Upper lobe of left lung (tissue), 6 donors: ENCODE measurements around the gene ATP2B2. TPM values are rescaled to one million over a fixed set of nuclear protein-coding genes. Genes with fewer than 3 reads are reported as not detected.

Experiments
- ATAC-seq, 2 donors: fragments of 200-7000 bp; cut with Tn5 transposase; one replicate each; pipeline ENCODE4 v1.9.1; 2022; ENCODE audit warnings: mild to moderate bottlenecking in 2 of 2, moderate library complexity in 2 of 2; ENCODE audit not compliant: low FRiP score in 2 of 2
- DNase-seq, 2 donors: peaks; one replicate each; pipeline ENCODE4 v3.0.0-alpha.2; 2019 to 2020
- H3K27ac ChIP-seq, 4 donors: fragments of 200-600 bp; sonication (generic); one replicate each; pipeline ENCODE4 v1.5.1; 2016 to 2019
- H3K27me3 ChIP-seq, 4 donors: fragments of 200-600 bp; sonication (generic); one replicate each; pipeline ENCODE4 v1.5.1; 2017 to 2019
- H3K36me3 ChIP-seq, 4 donors: fragments of 200-600 bp; sonication (generic); one replicate each; pipeline ENCODE4 v1.5.1; 2016 to 2019
- H3K4me1 ChIP-seq, 4 donors: fragments of 200-600 bp; sonication (generic); one replicate each; pipeline ENCODE4 v1.5.1; 2018 to 2019
- H3K4me3 ChIP-seq, 4 donors: fragments of 200-600 bp; sonication (generic); one replicate each; pipeline ENCODE4 v1.5.1; 2017 to 2019; ENCODE audit warnings: mild to moderate bottlenecking in 2 of 4, moderate library complexity in 1 of 4
- H3K9me3 ChIP-seq, 4 donors: fragments of 200-600 bp; sonication (generic); one replicate each; pipeline ENCODE4 v1.5.1; 2018 to 2019
- CTCF ChIP-seq, 6 experiments: fragments of 450-650 bp in 4 of 6; fragments of 200-600 bp in 2 of 6; sonication (generic) in 2 of 6; IDR thresholded peaks; one replicate each; pipeline ENCODE4 v1.5.1; 2016 to 2019; ENCODE audit warnings: antibody characterized with exemption in 6 of 6
- EP300 ChIP-seq, 4 donors: sonication (generic); formaldehyde crosslinking; IDR thresholded peaks; one replicate each; pipeline ENCODE4 v1.5.1; 2017; ENCODE audit warnings: antibody characterized with exemption in 4 of 4, control low read depth in 2 of 4
- POLR2A ChIP-seq, 4 donors: fragments of 450-650 bp; IDR thresholded peaks; one replicate each; pipeline ENCODE4 v1.5.1; 2016 to 2017; ENCODE audit warnings: antibody characterized with exemption in 4 of 4, mild to moderate bottlenecking in 2 of 4
- POLR2AphosphoS5 ChIP-seq, 2 donors: sonication (generic); formaldehyde crosslinking; IDR thresholded peaks; one replicate each; pipeline ENCODE4 v1.5.1; 2017; ENCODE audit warnings: antibody characterized with exemption in 2 of 2
- WGBS, 2 donors: methylation state at CpG; one replicate each; pipeline ENCODE4 v1.1.5; 2017 to 2018; 5-methylcytosine and 5-hydroxymethylcytosine counted together
- total RNA-seq, 6 donors: library from RNA; depleted of rRNA in 4 of 6; stranded (reverse); fragments of >200 nt in 4 of 6; gene quantifications; one replicate each; pipeline versions ENCODE4 v1.1.0 to v1.2.1, GENCODE V29; 2016 to 2021
- donor health status: DM: no; HTN: no; CAD: no; lungs with moderate emphysema.
- donor health status: DM: no; HTN: yes; CAD: no; lungs with severe emphysema.

Gene ATP2B2
- total RNA-seq, 6 donors from 2014 or later, result 0.13 to 0.30 TPM; not detected in 4

GRCh38 chr3:10532939-10533736 lies 27.8 kb upstream of the ATP2B2 start:
- WGBS, 2 donors, result 83% methylated on average over 7 of the region's 7 CpGs
- Histone ChIP-seq H3K9me3 (no peaks in the 10 kb centered on the region), H3K4me3 (no peak overlapping the region), H3K4me1 (no peaks in the 10 kb centered on the region), H3K27me3 (no peaks in the 10 kb centered on the region), H3K36me3 (no peaks in the 10 kb centered on the region), H3K27ac (no peak overlapping the region)
- peak in 1 of 2 donors; percentile 7 for DNase-seq
- no peak for TF ChIP-seq CTCF (IDR thresholded peaks at IDR 0.05)
- TF ChIP-seq POLR2AphosphoS5 (IDR thresholded peaks at IDR 0.05), result no peak
- TF ChIP-seq POLR2A (IDR thresholded peaks at IDR 0.05), result no peak
- TF ChIP-seq EP300 (IDR thresholded peaks at IDR 0.05), result no peak
- ATAC-seq, result no peak

GRCh38 chr3:10531031-10531430 lies 25.6 kb upstream of the ATP2B2 start:
- Histone ChIP-seq H3K4me1 (no peaks in the 10 kb centered on the region), H3K9me3 (no peaks in the 10 kb centered on the region), H3K36me3 (no peaks in the 10 kb centered on the region), H3K27ac (no peak overlapping the region), H3K27me3 (no peaks in the 10 kb centered on the region), H3K4me3 (no peak overlapping the region)
- ATAC-seq, result no peak
- TF ChIP-seq CTCF (IDR thresholded peaks at IDR 0.05) (no peak), POLR2AphosphoS5 (IDR thresholded peaks at IDR 0.05) (no peak), EP300 (IDR thresholded peaks at IDR 0.05) (no peak), POLR2A (IDR thresholded peaks at IDR 0.05) (no peak)
- DNase-seq, result peak in 1 of 2 donors; percentile 6
- WGBS, 2 donors, result 47 to 67% methylated on average over 4 to 6 of the region's 6 CpGs

DNA sequence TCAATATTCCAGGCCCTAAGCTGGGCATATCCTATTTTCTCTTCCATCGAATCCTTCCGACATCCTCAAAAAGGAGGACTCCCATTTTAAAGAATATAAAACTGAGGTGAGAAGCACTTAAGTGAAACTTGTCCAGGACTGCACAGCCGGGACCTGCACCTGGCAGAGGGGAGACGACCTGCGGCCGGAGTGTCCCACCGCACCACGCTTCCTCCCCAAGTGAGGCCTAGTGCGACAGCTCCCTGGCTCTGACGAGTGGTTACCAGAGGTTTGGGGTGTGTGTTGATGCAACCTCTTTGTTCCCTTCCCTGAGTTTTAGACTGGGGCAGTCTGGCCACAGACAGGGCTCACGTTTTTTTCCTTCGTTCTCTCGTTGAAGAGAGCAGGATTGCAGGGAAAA lies 24.9 kb upstream of the ATP2B2 start:
- no peaks in the 10 kb centered on the region for H3K27me3 ChIP-seq
- 81% methylated on average over 13 of the region's 13 CpGs for WGBS, 2 donors
- H3K4me3 ChIP-seq, result no peak overlapping the region
- no peak for TF ChIP-seq CTCF (IDR thresholded peaks at IDR 0.05)
- TF ChIP-seq POLR2AphosphoS5 (IDR thresholded peaks at IDR 0.05), result no peak
- no peak for TF ChIP-seq POLR2A (IDR thresholded peaks at IDR 0.05)
- TF ChIP-seq EP300 (IDR thresholded peaks at IDR 0.05), result no peak
- no peak for ATAC-seq
- no peaks in the 10 kb centered on the region for H3K9me3 ChIP-seq
- no peaks in the 10 kb centered on the region for H3K36me3 ChIP-seq
- no peaks in the 10 kb centered on the region for H3K4me1 ChIP-seq
- peak in 1 of 2 donors; percentile 17 for DNase-seq
- H3K27ac ChIP-seq, result no peak overlapping the region

DNA sequence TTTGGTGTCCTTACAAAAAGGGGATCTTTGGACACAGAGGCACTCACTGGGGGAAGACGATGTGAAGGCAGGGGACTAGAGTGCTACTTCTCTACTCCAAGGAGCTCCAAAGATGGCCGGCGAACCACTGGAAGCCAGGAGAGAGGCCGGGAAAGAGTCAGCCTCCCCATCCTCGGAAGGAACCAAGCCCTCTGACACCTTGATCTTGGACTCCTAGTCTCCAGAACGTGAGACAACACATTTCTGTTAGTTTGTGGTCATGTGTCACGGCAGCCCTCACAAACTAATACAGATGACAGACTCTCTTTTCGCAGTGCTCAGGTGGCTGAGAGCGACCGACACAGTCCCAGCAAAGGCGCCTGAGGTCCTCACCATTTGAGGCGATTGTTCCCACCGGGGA lies 24.4 kb upstream of the ATP2B2 start:
- Histone ChIP-seq H3K9me3 (no peaks in the 10 kb centered on the region), H3K27me3 (no peaks in the 10 kb centered on the region), H3K27ac (no peak overlapping the region), H3K4me3 (no peak overlapping the region), H3K4me1 (no peaks in the 10 kb centered on the region), H3K36me3 (no peaks in the 10 kb centered on the region)
- no peak for ATAC-seq
- 87 to 93% methylated on average over 13 of the region's 13 CpGs for WGBS, 2 donors
- peak in 1 of 2 donors; percentile 10 for DNase-seq
- TF ChIP-seq POLR2A (IDR thresholded peaks at IDR 0.05) (no peak), EP300 (IDR thresholded peaks at IDR 0.05) (no peak)

GRCh38 chr3:10528046-10528445 lies 22.7 kb upstream of the ATP2B2 start:
- H3K9me3 ChIP-seq, result no peaks in the 10 kb centered on the region
- H3K4me3 ChIP-seq, result no peak overlapping the region
- H3K27me3 ChIP-seq, result no peaks in the 10 kb centered on the region
- DNase-seq (peak in 1 of 2 donors; percentile 13), ATAC-seq (no peak)
- H3K4me1 ChIP-seq, result no peaks in the 10 kb centered on the region
- no peak for TF ChIP-seq EP300 (IDR thresholded peaks at IDR 0.05)
- TF ChIP-seq POLR2AphosphoS5 (IDR thresholded peaks at IDR 0.05), result no peak
- no peak for TF ChIP-seq CTCF (IDR thresholded peaks at IDR 0.05)
- TF ChIP-seq POLR2A (IDR thresholded peaks at IDR 0.05), result no peak
- 75 to 76% methylated on average over 7 of the region's 7 CpGs for WGBS, 2 donors
- H3K27ac ChIP-seq, result no peak overlapping the region
- H3K36me3 ChIP-seq, result no peaks in the 10 kb centered on the region
